Measurements from ENCODE around the gene TOX2.

DNA sequence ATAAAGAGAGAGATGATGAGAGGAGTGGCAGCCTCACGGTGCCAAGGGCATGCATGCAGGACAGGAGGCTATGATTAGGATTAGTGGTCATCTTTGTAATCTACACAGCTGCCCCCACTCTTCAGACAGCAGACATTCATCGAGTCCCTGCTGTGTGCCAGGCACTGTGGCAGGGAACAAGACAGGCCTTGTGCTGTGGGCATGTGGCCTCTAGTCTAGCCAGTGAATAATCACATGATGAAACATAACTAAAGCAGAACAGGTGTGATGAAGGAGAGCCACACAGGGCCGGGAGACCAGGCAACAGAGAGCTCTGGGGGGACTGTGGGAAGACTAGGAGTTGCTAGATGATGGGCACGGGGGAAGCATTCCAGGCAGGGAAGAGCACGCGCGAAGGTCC is 22.2 kb downstream of the TOX2 start:
- TF ChIP-seq, protein P1, sequence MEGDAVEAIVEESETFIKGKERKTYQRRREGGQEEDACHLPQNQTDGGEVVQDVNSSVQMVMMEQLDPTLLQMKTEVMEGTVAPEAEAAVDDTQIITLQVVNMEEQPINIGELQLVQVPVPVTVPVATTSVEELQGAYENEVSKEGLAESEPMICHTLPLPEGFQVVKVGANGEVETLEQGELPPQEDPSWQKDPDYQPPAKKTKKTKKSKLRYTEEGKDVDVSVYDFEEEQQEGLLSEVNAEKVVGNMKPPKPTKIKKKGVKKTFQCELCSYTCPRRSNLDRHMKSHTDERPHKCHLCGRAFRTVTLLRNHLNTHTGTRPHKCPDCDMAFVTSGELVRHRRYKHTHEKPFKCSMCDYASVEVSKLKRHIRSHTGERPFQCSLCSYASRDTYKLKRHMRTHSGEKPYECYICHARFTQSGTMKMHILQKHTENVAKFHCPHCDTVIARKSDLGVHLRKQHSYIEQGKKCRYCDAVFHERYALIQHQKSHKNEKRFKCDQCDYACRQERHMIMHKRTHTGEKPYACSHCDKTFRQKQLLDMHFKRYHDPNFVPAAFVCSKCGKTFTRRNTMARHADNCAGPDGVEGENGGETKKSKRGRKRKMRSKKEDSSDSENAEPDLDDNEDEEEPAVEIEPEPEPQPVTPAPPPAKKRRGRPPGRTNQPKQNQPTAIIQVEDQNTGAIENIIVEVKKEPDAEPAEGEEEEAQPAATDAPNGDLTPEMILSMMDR (IDR thresholded peaks at IDR 0.05): no peak
- no peak for TF ChIP-seq EP300 (IDR thresholded peaks at IDR 0.05)
- TF ChIP-seq POLR2A (IDR thresholded peaks at IDR 0.05): no peak

All from ovary (tissue), 3 donors.